ENCODE data around the gene NELL1. TPM values are rescaled to one million over a fixed set of nuclear protein-coding genes. Genes with fewer than 3 reads are reported as not detected.

NELL1 gene
- total RNA-seq, 1 experiment from 2014 or later: not detected

- Histone ChIP-seq H3K4me3 (ENCODE audit: low read length) (no peak overlapping the region), H3K36me3 (ENCODE audit: low read depth, low read length) (no peaks in the 10 kb centered on the region), H3F3A (ENCODE audit: low read length, unreplicated experiment) (no peaks in the 10 kb centered on the region), H3K79me2 (ENCODE audit: low read length) (no peaks in the 10 kb centered on the region), H2AFZ (ENCODE audit: low read length) (no peak overlapping the region), H3K9ac (ENCODE audit: low read length) (no peak overlapping the region), H3K27me3 (ENCODE audit: low read length) (no peaks in the 10 kb centered on the region), H3K9me2 (replicated peaks; ENCODE audit: low read length) (no peaks in the 10 kb centered on the region), H3K27ac (ENCODE audit: low read length) (no peak overlapping the region), H4K20me1 (ENCODE audit: low read length) (no peaks in the 10 kb centered on the region), H3K9me3 (ENCODE audit: low read length) (0 out of 2 replicates have a peak, but pooled peaks cover 8% of the 10 kb centered on the region), H3K4me2 (ENCODE audit: low read length) (no peak overlapping the region), H3K4me1 (ENCODE audit: insufficient read depth, low read length) (no peaks in the 10 kb centered on the region)
- TF ChIP-seq CTCF (conservative IDR thresholded peaks at IDR 0.05; ENCODE audit: low read depth, low read length): no peak
- TF ChIP-seq EZH2phosphoT487 (IDR thresholded peaks at IDR 0.05; ENCODE audit: borderline replicate concordance, low read length): no peak
- no peak for TF ChIP-seq EZH2 (IDR thresholded peaks at IDR 0.05; ENCODE audit: low read length, unreplicated experiment)
- DNase-seq: no peak
- intact Hi-C loops (cut with micrococcal nuclease): no loop called here
- ChIA-PET CTCF (no interaction called here), POLR2A (ENCODE audit: unreplicated experiment) (no interaction called here)
- no TSS peak for BruUV-seq (replicated peaks)
- ATAC-seq: no peak
These were observed 268.4 kb downstream of the NELL1 start for GRCh38 chr11:20937826-20938225.

DNA sequence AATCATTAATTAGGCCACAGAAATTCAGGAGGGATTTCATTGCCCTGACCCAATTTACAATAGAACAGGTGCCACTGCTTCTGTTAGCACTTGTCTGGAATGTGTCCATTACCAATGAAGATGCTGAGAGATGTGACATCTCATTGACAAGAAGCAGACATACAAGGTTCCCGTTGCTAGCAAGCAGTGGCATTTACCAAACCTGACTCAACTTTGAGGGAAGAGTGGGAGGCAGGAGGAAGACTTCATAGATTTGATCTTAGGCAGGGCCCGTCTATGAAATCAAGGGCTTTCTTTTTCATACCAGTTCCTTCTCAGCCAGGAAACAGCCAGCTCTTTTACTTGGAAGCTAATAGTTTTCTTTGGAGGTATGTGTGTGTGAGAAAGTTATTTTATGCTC, 280.2 kb downstream of the NELL1 start:
- TF ChIP-seq EZH2 (IDR thresholded peaks at IDR 0.05; ENCODE audit: low read length, unreplicated experiment): no peak
- ChIA-PET CTCF (no interaction called here), POLR2A (ENCODE audit: unreplicated experiment) (no interaction called here)
- intact Hi-C loops (cut with micrococcal nuclease): no loop called here
- no peaks in the 10 kb centered on the region for H3K27me3 ChIP-seq (ENCODE audit: low read length)
- BruUV-seq (replicated peaks): no TSS peak
- H3K4me1 ChIP-seq (ENCODE audit: insufficient read depth, low read length): no peaks in the 10 kb centered on the region
- H3F3A ChIP-seq (ENCODE audit: low read length, unreplicated experiment): no peaks in the 10 kb centered on the region
- H3K36me3 ChIP-seq (ENCODE audit: low read depth, low read length): no peaks in the 10 kb centered on the region
- no peaks in the 10 kb centered on the region for H3K9me3 ChIP-seq (ENCODE audit: low read length)
- H3K9ac ChIP-seq (ENCODE audit: low read length): no peak overlapping the region
- no peak overlapping the region for H2AFZ ChIP-seq (ENCODE audit: low read length)
- H4K20me1 ChIP-seq (ENCODE audit: low read length): no peaks in the 10 kb centered on the region
- DNase-seq (no peak), ATAC-seq (no peak)
- H3K9me2 ChIP-seq (replicated peaks; ENCODE audit: low read length): no peaks in the 10 kb centered on the region
- no peak overlapping the region for H3K4me2 ChIP-seq (ENCODE audit: low read length)
- no peak overlapping the region for H3K27ac ChIP-seq (ENCODE audit: low read length)
- H3K4me3 ChIP-seq (ENCODE audit: low read length): no peak overlapping the region
- no peaks in the 10 kb centered on the region for H3K79me2 ChIP-seq (ENCODE audit: low read length)

DNA sequence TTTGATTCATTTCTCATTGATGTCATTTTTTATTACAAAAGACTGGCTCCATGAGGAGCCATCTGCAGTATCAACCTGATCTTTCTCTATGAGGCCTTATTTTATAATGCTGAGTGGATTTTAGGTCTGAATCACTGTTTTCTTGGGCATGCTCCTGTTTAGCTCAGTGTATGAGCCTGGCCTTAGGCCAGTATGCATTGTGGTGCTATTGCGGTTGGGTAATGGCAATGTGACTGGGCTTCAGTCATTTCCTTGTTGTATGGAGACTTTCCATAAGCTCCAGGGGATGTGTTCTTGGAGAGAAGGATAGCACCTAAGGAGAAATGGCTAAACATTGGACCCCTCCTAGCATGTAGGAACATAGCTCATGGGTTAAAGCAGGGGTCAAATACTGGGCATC, 293.2 kb downstream of the NELL1 start:
- no peaks in the 10 kb centered on the region for H3K9me2 ChIP-seq (replicated peaks; ENCODE audit: low read length)
- no peaks in the 10 kb centered on the region for H3K79me2 ChIP-seq (ENCODE audit: low read length)
- intact Hi-C loops (cut with micrococcal nuclease): no loop called here
- DNase-seq (no peak), ATAC-seq (no peak)
- no peak overlapping the region for H3K4me3 ChIP-seq (ENCODE audit: low read length)
- POLR2A ChIA-PET (ENCODE audit: unreplicated experiment): no interaction called here
- CTCF ChIA-PET: no interaction called here
- no peak overlapping the region for H3K4me2 ChIP-seq (ENCODE audit: low read length)
- H3K27me3 ChIP-seq (ENCODE audit: low read length): no peaks in the 10 kb centered on the region
- H3K36me3 ChIP-seq (ENCODE audit: low read depth, low read length): no peaks in the 10 kb centered on the region
- TF ChIP-seq EZH2phosphoT487 (IDR thresholded peaks at IDR 0.05; ENCODE audit: borderline replicate concordance, low read length): no peak
- TF ChIP-seq CTCF (conservative IDR thresholded peaks at IDR 0.05; ENCODE audit: low read depth, low read length): no peak
- no peak for TF ChIP-seq EZH2 (IDR thresholded peaks at IDR 0.05; ENCODE audit: low read length, unreplicated experiment)
- no peaks in the 10 kb centered on the region for H3K4me1 ChIP-seq (ENCODE audit: insufficient read depth, low read length)
- BruUV-seq (replicated peaks): no TSS peak
- H3F3A ChIP-seq (ENCODE audit: low read length, unreplicated experiment): no peaks in the 10 kb centered on the region
- H3K27ac ChIP-seq (ENCODE audit: low read length): no peak overlapping the region
- H3K9me3 ChIP-seq (ENCODE audit: low read length): no peaks in the 10 kb centered on the region
- no peaks in the 10 kb centered on the region for H4K20me1 ChIP-seq (ENCODE audit: low read length)
- no peak overlapping the region for H3K9ac ChIP-seq (ENCODE audit: low read length)
- H2AFZ ChIP-seq (ENCODE audit: low read length): no peak overlapping the region
